ENCODE measurements around the gene PHYKPL. TPM values are rescaled to one million over a fixed set of nuclear protein-coding genes. Genes with fewer than 3 reads are reported as not detected.

Gene PHYKPL
- polyA plus RNA-seq, 1 donor (not counting 4 experiments of a cell fraction or from before 2014, with no cell fraction given): 38.8 TPM

- H3K27ac ChIP-seq (ENCODE audit: control insufficient read depth, insufficient read depth, low read length): no peak overlapping the region
- H4K20me1 ChIP-seq (ENCODE audit: control insufficient read depth, extremely low read depth, insufficient read depth, low read length): no peaks in the 10 kb centered on the region
- dilution Hi-C loops (cut with MboI; ENCODE audit: extremely low pct_ligation_motif_present, low sequenced_read_pairs): no loop called here
- H3K27me3 ChIP-seq (ENCODE audit: control insufficient read depth, extremely low read depth, insufficient read depth, low read length): no peaks in the 10 kb centered on the region
- no peaks in the 10 kb centered on the region for H3K79me2 ChIP-seq (ENCODE audit: control insufficient read depth, insufficient read depth, low read length)
- H3K9me1 ChIP-seq (ENCODE audit: control insufficient read depth, extremely low read depth, insufficient read depth, low read length): no peaks in the 10 kb centered on the region
- H3K4me2 ChIP-seq (ENCODE audit: control insufficient read depth, extremely low read depth, insufficient read depth, low read depth, low read length): no peak overlapping the region
- H3K36me3 ChIP-seq (ENCODE audit: control insufficient read depth in 2 of 2, extremely low read depth in 1 of 2, insufficient read depth in 2 of 2, low read length in 2 of 2): no peaks in the 10 kb centered on the region
- no peak overlapping the region for H3K9ac ChIP-seq (ENCODE audit: control insufficient read depth, extremely low read depth, insufficient read depth, low read length)
- H3K4me1 ChIP-seq (ENCODE audit: control insufficient read depth, extremely low read depth, insufficient read depth, low read length): peaks cover 15% of the 10 kb centered on the region
- DNase-seq (ENCODE audit: low read depth, low spot score) (no peak), FAIRE-seq (no peak)
- no peaks in the 10 kb centered on the region for H3K9me3 ChIP-seq (ENCODE audit: control insufficient read depth, low read depth, low read length)
- no peak overlapping the region for H3K4me3 ChIP-seq (ENCODE audit: control insufficient read depth in 2 of 3, extremely low read depth in 1 of 3, insufficient read depth in 2 of 3, low read depth in 1 of 3, low read length in 3 of 3)
- TF ChIP-seq CTCF (optimal IDR thresholded peaks at IDR 0.05 in 1 of 3, IDR thresholded peaks at IDR 0.05 in 1 of 3, conservative IDR thresholded peaks at IDR 0.05 in 1 of 3; ENCODE audit: extremely low read depth in 1 of 3, insufficient read depth in 2 of 3, low read length in 3 of 3): no peak
- H2AFZ ChIP-seq (ENCODE audit: control insufficient read depth, low read length): no peak overlapping the region
These were observed 6.3 kb upstream of the PHYKPL start for GRCh38 chr5:178238711-178239592.

- no peak overlapping the region for H3K4me3 ChIP-seq (ENCODE audit: control insufficient read depth in 2 of 3, extremely low read depth in 1 of 3, insufficient read depth in 2 of 3, low read depth in 1 of 3, low read length in 3 of 3)
- no peak overlapping the region for H2AFZ ChIP-seq (ENCODE audit: control insufficient read depth, low read length)
- no peaks in the 10 kb centered on the region for H3K79me2 ChIP-seq (ENCODE audit: control insufficient read depth, insufficient read depth, low read length)
- H3K9me3 ChIP-seq (ENCODE audit: control insufficient read depth, low read depth, low read length): no peaks in the 10 kb centered on the region
- H3K4me2 ChIP-seq (ENCODE audit: control insufficient read depth, extremely low read depth, insufficient read depth, low read depth, low read length): no peak overlapping the region
- H3K9ac ChIP-seq (ENCODE audit: control insufficient read depth, extremely low read depth, insufficient read depth, low read length): no peak overlapping the region
- H3K9me1 ChIP-seq (ENCODE audit: control insufficient read depth, extremely low read depth, insufficient read depth, low read length): no peaks in the 10 kb centered on the region
- DNase-seq (ENCODE audit: low read depth, low spot score) (no peak), FAIRE-seq (no peak)
- dilution Hi-C loops (cut with MboI; ENCODE audit: extremely low pct_ligation_motif_present, low sequenced_read_pairs): no loop called here
- no peak overlapping the region for H3K27ac ChIP-seq (ENCODE audit: control insufficient read depth, insufficient read depth, low read length)
- peaks cover 15% of the 10 kb centered on the region for H3K4me1 ChIP-seq (ENCODE audit: control insufficient read depth, extremely low read depth, insufficient read depth, low read length)
- no peaks in the 10 kb centered on the region for H4K20me1 ChIP-seq (ENCODE audit: control insufficient read depth, extremely low read depth, insufficient read depth, low read length)
- no peaks in the 10 kb centered on the region for H3K36me3 ChIP-seq (ENCODE audit: control insufficient read depth in 2 of 2, extremely low read depth in 1 of 2, insufficient read depth in 2 of 2, low read length in 2 of 2)
- no peaks in the 10 kb centered on the region for H3K27me3 ChIP-seq (ENCODE audit: control insufficient read depth, extremely low read depth, insufficient read depth, low read length)
- TF ChIP-seq CTCF (optimal IDR thresholded peaks at IDR 0.05 in 1 of 3, IDR thresholded peaks at IDR 0.05 in 1 of 3, conservative IDR thresholded peaks at IDR 0.05 in 1 of 3; ENCODE audit: extremely low read depth in 1 of 3, insufficient read depth in 2 of 3, low read length in 3 of 3) (no peak), EZH2 (IDR thresholded peaks at IDR 0.05; ENCODE audit: low read length) (no peak)
These were observed 5.7 kb upstream of the PHYKPL start for GRCh38 chr5:178238313-178238635.
